ENCODE data around the gene HDHD3. TPM values are rescaled to one million over a fixed set of nuclear protein-coding genes. Genes with fewer than 3 reads are reported as not detected.
A peak's percentile ranks its signal among the peaks of the same experiment; 100 is the strongest.
"Not testable (repeated sequence)": the region's sequence is repeated elsewhere in the genome, so short reads cannot be mapped to it uniquely, and the experiment has no call there.

The HDHD3 gene, protein sequence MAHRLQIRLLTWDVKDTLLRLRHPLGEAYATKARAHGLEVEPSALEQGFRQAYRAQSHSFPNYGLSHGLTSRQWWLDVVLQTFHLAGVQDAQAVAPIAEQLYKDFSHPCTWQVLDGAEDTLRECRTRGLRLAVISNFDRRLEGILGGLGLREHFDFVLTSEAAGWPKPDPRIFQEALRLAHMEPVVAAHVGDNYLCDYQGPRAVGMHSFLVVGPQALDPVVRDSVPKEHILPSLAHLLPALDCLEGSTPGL
- total RNA-seq (2014; rRNA removed; shearing (Covaris generic)) = 3.8 and 4.6 TPM in 2 replicates

DNA sequence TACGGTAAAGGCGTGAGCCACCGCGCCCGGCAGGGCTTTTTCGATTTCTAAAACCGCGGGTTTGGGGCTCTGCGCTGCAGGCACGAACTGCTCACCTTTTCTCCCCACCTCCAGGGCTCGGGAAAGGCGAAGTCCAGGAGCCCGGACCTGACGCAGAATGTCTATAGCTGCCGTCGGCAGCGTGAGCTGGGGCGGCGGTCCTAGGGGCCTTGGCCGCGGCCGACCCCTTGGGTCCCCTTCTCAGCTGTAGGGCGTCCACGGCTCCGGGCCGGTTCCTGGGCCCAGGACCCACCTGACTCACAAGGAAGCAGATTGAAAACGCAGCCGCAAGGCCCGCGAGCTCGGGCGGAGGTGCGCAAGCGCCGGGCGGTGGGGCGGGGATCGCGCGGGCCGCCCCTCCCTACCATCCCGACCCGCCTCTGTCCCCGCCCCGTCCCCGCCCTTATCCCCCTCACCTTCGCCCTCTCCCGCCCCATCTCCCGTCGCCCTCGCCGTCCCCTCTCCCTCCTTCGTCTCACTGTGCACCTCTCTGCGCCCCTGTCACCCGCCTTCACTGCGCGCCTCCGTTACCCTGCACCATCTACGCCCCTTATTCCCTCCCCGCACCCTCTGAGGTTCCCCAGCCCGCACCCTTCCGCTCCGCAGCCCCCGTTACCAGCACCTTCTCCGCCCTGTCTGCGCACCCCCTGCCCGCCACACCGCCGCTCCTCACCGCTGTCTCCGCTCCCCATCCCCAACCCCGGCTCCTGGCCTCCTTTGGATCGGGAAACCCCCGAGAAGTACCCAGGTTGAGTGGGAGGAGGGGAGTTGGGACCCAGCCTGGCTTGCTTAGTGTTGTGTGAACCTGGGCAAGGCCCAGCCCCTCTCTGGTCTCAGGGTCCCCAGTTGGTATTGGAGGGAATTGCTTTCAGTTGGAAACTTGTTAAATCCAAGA lies at the start of gene HDHD3:
Gene HDHD3 (minus strand): TSS at position 353 of the 934 bp plus-strand sequence. CDS start 2,632 bp downstream, outside the sequence.
- H3K9me3 ChIP-seq (replicated peaks) = no peaks in the 10 kb centered on the region
- H3K27me3 ChIP-seq = no peaks in the 10 kb centered on the region; the same call in 1 of the 2 replicates
- H3K27ac ChIP-seq = no peak within 1 kb of the TSS
- no peaks in the 10 kb centered on the region for H3K36me3 ChIP-seq
- peak; percentile 60 to 69 for DNase-seq
- peak within 1 kb of the TSS; percentile 80 for H3K4me3 ChIP-seq
- no peaks in the 10 kb centered on the region; the same call in 1 of the 2 replicates for H3K4me1 ChIP-seq

DNA sequence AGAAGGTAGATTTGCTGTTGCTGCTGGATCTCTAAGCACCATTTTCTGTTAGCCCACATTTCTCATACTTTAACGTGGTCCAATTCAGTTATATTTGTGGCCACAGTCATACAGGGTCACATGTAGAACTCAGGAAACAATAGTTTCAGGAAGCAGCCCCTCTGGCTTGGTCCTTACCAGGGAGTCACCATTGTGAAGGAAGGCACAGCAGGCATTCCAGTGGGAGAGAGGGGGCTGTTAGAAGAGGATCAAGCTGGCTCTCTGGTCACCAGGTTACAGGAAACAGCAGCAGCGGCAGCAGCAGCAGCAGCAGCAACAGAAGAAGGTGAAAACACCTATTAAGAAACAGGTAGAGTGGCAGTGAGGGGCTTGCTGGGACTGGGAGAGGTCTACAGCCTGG lies 48.3 kb upstream of the HDHD3 start:
- H3K27me3 ChIP-seq = peaks cover 20% of the 10 kb centered on the region
- DNase-seq = no peak
- H3K36me3 ChIP-seq = no peaks in the 10 kb centered on the region
- no peaks in the 10 kb centered on the region for H3K9me3 ChIP-seq (replicated peaks)
- H3K4me3 ChIP-seq = no peak overlapping the region
- H3K4me1 ChIP-seq = no peaks in the 10 kb centered on the region
- H3K27ac ChIP-seq = no peak overlapping the region

DNA sequence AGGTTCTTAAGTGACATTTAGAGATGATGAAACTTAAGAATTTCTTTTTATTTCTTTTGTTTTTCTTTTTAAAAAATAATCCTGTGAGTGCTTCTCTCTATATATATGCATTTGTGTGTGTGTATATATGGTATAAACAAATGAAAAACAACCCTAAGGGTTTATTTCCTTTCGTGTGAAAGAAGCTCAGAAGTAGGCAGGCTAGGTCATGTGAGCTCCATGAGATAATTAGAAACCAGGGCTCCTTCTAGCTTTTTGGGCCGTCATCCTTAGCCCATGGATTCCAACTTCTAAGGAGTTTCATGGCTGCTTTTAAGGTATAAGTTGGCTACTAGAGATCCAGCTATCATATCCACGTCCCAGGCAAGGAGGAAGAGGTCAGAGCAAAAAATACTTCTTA lies 44.9 kb upstream of the HDHD3 start:
- Histone ChIP-seq H3K4me3 (no peak overlapping the region), H3K27ac (no peak overlapping the region), H3K36me3 (no peaks in the 10 kb centered on the region), H3K27me3 (peaks cover 20% of the 10 kb centered on the region), H3K4me1 (no peaks in the 10 kb centered on the region), H3K9me3 (replicated peaks) (no peaks in the 10 kb centered on the region)
- DNase-seq = no peak

DNA sequence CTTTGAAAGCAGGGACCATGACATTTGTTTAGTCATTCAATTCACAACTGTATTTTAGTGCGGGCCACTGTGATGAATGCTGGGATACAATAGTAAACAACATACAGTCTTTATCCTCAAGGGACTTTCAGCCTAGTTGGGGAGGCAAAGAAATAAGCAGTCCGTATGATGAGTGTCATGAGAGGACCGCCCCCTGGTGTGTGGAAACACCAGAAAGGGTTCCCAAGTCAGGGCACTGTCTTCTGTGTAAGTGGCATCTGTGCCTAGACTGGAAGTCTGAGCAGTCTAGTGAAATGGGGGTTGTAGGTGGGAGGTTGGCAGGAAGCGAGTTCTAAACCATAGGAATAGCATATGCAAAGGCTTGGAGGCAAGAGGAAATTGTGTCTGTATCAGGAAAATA lies 40.6 kb upstream of the HDHD3 start:
- no peaks in the 10 kb centered on the region for H3K4me1 ChIP-seq
- no peaks in the 10 kb centered on the region for H3K36me3 ChIP-seq
- H3K9me3 ChIP-seq (replicated peaks) = no peaks in the 10 kb centered on the region
- no peak overlapping the region for H3K4me3 ChIP-seq
- no peak for DNase-seq
- H3K27me3 ChIP-seq = no peaks in the 10 kb centered on the region
- H3K27ac ChIP-seq = no peak overlapping the region

DNA sequence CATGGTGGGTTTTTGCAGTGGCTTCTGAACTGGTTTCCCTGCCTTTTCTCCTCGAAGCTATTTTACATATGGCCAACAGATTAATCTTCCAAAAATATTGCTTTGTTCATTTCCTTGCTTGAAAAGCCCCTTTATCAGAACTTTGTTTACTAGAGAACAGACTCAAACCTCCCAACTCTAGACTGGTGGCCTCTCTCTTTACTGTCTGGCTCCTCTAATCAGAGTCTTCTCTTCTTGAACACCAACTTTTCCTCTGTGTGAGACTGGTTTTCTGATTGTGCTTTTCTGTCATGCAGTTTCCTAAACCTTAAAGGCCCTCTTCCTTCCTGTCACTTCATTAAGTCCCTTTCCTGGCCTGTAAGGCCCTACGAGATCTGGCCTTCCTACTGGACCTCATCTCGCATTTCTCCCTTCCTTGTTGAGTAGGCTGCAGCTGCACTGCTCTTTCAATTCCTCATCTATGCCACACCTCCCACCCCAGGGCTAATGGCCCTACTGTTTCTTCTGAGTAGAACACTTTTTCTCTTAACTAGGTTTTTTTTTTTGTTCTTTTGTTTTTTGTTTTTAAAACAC lies 39.4 kb upstream of the HDHD3 start:
- Histone ChIP-seq H3K36me3 (no peaks in the 10 kb centered on the region), H3K27ac (no peak overlapping the region), H3K4me3 (no peak overlapping the region)

DNA sequence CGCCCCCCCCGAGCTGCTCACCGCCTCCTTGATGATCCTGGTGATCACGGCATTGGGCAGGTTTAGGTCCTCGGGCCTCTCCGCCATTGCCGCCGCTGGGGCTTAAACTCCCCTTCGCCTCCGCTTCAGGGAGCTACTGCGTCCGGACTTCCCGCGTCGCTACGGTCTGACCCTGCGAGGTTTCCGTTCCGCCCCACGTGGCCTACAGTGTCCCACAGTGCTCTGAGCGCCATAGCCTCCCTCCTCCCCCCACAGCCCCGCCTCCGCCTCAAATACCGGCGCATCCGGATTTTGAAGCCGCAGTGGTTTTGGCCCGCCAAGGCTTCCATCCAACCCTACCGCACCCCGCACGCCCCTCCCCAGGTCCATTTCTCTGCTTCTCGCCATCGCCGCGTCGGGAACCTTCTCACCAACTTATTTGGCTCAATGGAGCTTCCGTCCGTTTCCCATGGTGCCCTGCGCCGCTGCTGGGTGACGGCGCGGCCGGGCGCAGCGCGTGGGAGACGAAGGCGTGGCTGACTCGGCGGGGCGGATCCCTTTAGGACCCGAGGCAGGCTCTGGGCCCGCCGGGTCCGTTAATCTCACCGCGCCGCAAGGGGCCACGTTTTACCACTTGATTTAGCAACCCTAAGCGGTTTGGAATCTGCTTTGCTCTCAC lies 33.5 kb upstream of the HDHD3 start, which contains the start of the genes C9orf43 and POLE3:
Gene C9orf43 (plus strand): TSS at position 541 of the 658 bp plus-strand sequence. CDS start 2,747 bp downstream, outside the sequence.
Gene POLE3 (minus strand): TSS at position 469 of the 658 bp plus-strand sequence. CDS start 382 bp downstream, at position 87.
- peak; percentile 96 to 98 for DNase-seq
- H3K4me1 ChIP-seq = peaks cover 2% of the 10 kb centered on the region; the same call in 1 of the 2 replicates

More for the DNA sequence above, 39.4 kb upstream of the HDHD3 start:
- Histone ChIP-seq H3K9me3 (replicated peaks) (no peaks in the 10 kb centered on the region), H3K27me3 (no peaks in the 10 kb centered on the region), H3K4me1 (no peaks in the 10 kb centered on the region)
- DNase-seq = peak in 1 of 2 experiments; percentile 18

DNA sequence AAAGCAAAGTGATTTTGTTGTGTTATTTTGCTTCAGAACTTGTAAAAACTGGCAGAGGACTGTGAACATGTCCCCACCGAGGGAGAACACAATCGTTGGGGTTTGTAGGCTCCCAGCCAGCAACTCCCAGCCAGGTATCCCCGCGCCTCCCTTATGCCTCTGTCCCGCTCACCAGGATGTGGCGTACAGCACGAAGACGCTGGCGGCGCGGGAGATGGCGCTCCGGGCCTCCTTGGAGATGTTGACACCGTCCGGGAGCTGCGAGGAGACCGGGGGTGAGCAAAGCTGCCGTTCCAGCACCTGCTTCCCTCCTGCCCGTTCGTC lies 33.1 kb upstream of the HDHD3 start:
- no peak for DNase-seq
- peak overlapping the region; percentile 95 for H3K27ac ChIP-seq
- H3K36me3 ChIP-seq = peaks cover 24% of the 10 kb centered on the region
- H3K9me3 ChIP-seq (replicated peaks) = no peaks in the 10 kb centered on the region
- peaks cover 2% of the 10 kb centered on the region; the same call in 1 of the 2 replicates for H3K4me1 ChIP-seq
- H3K27me3 ChIP-seq = no peaks in the 10 kb centered on the region
- peak overlapping the region; percentile 75 for H3K4me3 ChIP-seq

More for the DNA sequence above, 33.5 kb upstream of the HDHD3 start, which contains the start of the genes C9orf43 and POLE3:
- peaks cover 24% of the 10 kb centered on the region for H3K36me3 ChIP-seq
- H3K27ac ChIP-seq = peak within 1 kb of the TSS; percentile 95
- no peaks in the 10 kb centered on the region for H3K9me3 ChIP-seq (replicated peaks)
- H3K4me3 ChIP-seq = peak within 1 kb of the TSS; percentile 75
- no peaks in the 10 kb centered on the region for H3K27me3 ChIP-seq

DNA sequence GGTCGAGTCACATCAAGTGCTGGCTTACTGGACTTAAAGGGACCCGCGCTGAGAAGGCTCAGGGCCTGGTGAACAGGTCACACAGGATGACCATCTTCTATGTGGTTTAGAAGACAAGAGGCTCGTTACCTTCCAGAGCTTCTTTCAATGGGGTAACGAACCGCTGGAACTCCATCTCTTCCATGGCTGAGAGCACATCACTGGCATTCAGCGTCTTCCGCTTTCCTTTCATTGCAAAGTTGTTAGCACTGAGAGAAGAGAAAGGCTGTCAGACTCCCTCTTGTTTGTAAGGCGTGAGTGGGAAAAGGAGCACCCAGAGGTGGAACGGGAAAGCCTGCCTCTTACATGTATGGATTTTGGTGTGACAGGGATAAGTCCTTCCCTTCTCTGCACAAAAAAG lies 32.7 kb upstream of the HDHD3 start:
- H3K9me3 ChIP-seq (replicated peaks) = no peaks in the 10 kb centered on the region
- peak in 1 of 2 experiments; percentile 11 for DNase-seq
- H3K27ac ChIP-seq = peak overlapping the region; percentile 95
- peaks cover 24% of the 10 kb centered on the region for H3K36me3 ChIP-seq
- H3K27me3 ChIP-seq = no peaks in the 10 kb centered on the region
- H3K4me1 ChIP-seq = peaks cover 2% of the 10 kb centered on the region; the same call in 1 of the 2 replicates
- H3K4me3 ChIP-seq = peak overlapping the region; percentile 75

DNA sequence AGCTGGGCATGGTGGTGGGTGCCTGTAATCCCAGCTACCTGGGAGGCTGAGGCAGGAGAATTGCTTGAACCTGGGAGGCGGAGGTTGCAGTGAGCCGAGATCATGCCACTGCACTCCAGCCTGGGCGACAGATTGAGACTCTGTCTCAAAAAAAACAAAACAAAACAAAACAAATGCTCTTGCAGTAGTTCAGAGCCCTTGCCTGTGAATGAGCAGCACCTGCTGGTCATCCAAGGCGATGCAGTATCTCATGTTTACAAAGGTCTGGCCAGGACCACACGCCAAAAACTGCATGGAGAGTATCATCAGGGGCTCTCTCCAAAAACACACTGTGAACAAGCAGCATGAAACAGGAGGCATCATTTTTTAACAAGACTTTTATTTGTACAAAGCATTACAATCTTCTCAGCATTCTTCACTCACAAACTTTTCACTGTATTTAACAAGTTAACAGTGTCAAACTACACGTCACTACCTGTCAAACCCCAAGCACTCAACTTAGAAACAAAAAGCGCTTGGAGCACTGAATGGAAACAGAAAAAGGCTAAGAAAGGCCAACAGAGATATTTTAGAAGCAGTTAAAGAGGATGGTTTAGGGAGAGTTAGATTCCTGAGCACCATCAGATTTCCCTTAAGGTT lies 30.2 kb upstream of the HDHD3 start:
- H3K4me1 ChIP-seq; H3K27me3 ChIP-seq; H3K9me3 ChIP-seq (replicated peaks); H3K4me3 ChIP-seq; H3K27ac ChIP-seq: not testable (repeated sequence)
- H3K36me3 ChIP-seq = peaks cover 24% of the 10 kb centered on the region
- DNase-seq = peak; percentile 64 to 77

DNA sequence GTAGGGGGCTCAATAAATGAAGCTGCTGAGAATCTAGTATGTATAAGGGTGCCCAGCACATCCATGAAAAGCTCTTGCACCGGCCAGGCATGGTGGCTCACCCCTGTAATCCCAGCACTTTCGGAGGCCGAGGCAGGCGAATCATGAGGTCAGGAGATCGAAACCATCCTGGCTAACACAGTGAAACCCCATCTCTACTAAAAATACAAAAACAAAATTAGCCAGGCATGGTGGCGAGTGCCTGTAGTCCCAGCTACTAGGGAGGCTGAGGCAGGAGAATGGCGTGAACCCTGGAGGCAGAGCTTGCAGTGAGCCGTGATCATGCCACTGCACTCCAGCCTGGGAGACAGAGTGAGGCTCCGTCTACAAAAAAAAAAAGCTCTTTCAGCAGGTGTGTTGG lies 29.6 kb upstream of the HDHD3 start:
- not testable (repeated sequence) for H3K27ac ChIP-seq; H3K9me3 ChIP-seq (replicated peaks); H3K4me3 ChIP-seq; H3K27me3 ChIP-seq; DNase-seq; H3K4me1 ChIP-seq
- peaks cover 24% of the 10 kb centered on the region for H3K36me3 ChIP-seq

DNA sequence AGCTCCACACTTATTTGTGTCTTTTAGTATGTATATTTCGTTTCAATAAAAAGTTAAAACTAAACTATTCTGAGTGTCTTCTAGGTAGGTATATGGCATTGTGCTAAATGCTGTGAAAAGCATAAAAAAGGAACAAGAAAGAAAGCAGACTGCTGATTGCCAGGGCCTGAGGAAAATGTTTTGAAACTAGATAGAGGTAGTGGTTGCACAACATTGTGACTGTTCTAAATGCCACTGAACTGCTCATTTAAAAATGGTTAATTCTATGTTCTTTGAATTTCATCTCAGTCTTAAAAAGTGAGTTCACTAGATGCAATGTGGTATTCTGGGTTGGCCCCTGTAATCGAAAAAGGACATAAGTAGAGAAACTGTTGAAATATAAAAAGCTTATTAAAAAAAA lies 26.9 kb upstream of the HDHD3 start:
- no peaks in the 10 kb centered on the region for H3K9me3 ChIP-seq (replicated peaks)
- H3K4me1 ChIP-seq = peaks cover 12% of the 10 kb centered on the region
- no peak overlapping the region for H3K4me3 ChIP-seq
- H3K27me3 ChIP-seq = no peaks in the 10 kb centered on the region
- no peak overlapping the region for H3K27ac ChIP-seq
- peaks cover 16% of the 10 kb centered on the region for H3K36me3 ChIP-seq
- DNase-seq = no peak

DNA sequence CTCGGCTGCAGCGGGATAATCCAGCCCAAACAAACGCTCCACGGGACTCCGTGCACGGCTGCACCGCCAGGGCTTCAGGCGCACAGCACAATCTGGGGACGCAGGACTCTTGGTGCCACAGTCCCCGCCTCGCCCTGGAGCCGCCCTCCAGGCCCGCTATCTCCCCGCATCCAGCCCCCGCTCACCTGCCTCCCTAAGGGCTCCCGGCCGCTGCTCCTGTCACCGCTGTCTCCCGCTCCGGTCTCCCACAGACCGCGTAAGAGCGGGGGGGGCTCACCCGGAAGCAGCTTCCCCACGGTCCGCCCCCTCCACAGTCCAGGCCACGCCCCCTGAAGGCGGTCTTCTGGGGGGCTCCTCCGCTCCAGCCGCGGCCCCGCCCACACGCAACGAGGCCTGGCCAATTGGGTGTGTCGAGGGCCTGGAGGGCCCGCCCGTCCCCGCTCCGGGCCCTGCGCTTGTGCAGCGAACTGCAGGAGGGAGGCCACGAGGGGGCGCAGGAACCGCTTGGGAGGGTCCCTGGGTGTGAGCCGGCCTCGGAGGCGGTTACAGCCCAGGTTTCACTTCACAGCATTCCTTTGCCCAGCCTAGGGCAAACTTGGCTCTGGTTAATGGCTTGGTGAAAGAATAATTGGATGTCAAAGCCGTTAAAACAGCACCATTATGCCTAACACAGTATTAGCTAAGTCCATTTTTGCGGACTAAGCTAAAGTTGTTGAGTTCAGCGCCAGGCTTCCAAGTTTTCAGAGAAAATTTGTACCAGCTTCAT lies 24.4 kb upstream of the HDHD3 start, which contains the start of gene ALAD:
Gene ALAD (minus strand): TSS at position 258 of the 766 bp plus-strand sequence. CDS start 7,725 bp downstream, outside the sequence.
- Histone ChIP-seq H3K4me1 (peaks cover 20% of the 10 kb centered on the region), H3K9me3 (replicated peaks) (no peaks in the 10 kb centered on the region), H3K36me3 (no peaks in the 10 kb centered on the region), H3K27me3 (no peaks in the 10 kb centered on the region), H3K27ac (no peak within 1 kb of the TSS), H3K4me3 (peak within 1 kb of the TSS; percentile 69)
- DNase-seq = peak; percentile 99

DNA sequence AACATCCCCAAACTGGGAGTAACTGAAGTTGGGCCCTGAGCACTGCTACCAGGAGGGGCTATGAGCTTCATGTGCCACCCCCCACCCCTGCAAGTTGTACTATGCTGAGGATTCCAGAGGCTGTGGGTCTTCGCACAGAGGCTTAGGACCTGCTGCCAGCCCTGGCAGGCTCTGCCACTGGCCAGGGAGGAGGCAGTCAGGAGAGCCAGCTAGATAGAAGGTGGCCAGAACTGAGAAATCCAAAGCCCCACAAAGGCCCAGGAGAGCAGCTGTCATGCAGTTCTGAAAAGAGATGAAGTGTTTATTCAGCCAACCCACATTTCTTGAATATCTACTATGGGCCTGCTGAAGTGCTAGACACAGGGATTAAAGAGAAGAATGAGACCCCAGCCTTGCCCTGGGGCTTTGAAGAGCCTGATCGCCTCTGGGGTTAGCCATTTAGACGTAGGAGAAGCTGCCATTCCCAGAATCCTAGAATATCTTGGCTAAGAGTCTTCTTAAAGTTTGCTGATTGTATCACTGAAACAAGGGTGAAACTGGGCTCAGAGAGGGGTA lies 22.9 kb upstream of the HDHD3 start:
- Histone ChIP-seq H3K4me1 (peaks cover 20% of the 10 kb centered on the region), H3K4me3 (no peak overlapping the region), H3K27ac (no peak overlapping the region), H3K27me3 (no peaks in the 10 kb centered on the region), H3K9me3 (replicated peaks) (no peaks in the 10 kb centered on the region), H3K36me3 (no peaks in the 10 kb centered on the region)
- no peak for DNase-seq

Measured in SJCRH30 (cell line).